Measurements from ENCODE around the gene CBX1.

DNA sequence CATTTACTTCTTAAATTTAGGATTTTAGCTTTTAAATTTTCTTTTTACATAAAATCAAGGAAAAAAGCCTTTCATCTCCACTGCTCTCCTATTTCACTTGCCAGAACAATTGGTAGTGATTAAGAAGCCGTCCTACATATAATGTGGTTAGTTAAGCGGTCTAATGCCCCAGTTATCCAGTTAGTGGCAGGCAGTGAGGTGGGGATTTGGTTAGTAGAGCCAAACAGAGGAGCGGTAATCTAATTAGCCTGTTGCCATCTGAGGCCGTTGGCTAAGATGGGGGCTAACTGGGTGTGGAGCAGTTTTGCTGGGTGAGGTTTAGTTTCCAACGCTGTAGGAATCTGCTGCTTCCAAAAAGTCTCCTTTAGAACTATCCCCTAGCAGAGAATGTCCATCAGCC is 28.7 kb upstream of the CBX1 start:
- TF ChIP-seq TAF1 (IDR thresholded peaks at IDR 0.05; ENCODE audit: borderline replicate concordance, low read depth, low read length), result no peak
- TF ChIP-seq POLR2A (IDR thresholded peaks at IDR 0.05; ENCODE audit: low read depth, low read length), result no peak
